Stimulated activated CD4-positive, alpha-beta T cell treated with anti-CD3 and anti-CD28 coated beads, Interleukin-15, amount 100 ng/mL, for 24 hours (primary cell): ENCODE data around the gene ASPG.
A peak's percentile ranks its signal among the peaks of the same experiment; 100 is the strongest.

Experiments used
- DNase-seq: peaks from one replicate; pipeline ENCODE4 v3.0.0-alpha.2; 2020

The ASPG gene

DNA sequence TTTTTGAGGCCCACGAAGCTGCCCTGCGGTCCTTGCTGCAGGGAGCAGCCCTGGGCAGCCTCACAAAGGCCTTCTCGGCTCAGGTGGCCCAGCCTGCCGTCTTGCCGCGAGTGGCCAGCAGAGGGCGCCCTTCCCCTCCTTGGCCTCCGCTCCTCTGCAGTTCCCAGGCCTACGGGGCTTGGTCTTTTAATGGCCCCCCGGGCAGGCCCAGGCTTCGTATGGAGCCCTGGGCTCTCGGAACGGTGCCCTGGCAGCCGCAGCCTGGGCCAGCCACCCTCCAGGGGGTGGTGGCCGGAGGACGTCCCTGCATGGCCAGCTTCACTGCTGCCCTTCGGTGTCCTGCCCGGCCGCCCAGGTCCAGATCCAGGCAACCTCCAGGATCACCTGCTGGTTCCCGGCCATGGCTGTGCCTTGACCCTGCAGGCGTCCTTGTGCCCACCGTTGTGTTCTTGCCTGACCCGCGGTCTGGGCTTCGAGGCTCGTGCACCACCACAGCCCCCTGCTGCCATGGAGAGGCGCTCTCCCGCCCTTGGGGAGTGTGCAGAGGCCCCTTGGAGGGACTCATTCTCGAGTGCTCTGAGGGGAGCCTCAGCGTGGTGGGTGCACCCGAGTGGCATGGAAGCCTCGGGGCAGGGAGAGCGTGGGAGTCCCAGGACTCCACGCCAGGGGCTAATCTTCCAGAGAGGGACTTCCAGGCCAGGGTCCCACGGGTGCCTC, 9.4 kb downstream of the ASPG start:
- peak; percentile 83 for DNase-seq

DNA sequence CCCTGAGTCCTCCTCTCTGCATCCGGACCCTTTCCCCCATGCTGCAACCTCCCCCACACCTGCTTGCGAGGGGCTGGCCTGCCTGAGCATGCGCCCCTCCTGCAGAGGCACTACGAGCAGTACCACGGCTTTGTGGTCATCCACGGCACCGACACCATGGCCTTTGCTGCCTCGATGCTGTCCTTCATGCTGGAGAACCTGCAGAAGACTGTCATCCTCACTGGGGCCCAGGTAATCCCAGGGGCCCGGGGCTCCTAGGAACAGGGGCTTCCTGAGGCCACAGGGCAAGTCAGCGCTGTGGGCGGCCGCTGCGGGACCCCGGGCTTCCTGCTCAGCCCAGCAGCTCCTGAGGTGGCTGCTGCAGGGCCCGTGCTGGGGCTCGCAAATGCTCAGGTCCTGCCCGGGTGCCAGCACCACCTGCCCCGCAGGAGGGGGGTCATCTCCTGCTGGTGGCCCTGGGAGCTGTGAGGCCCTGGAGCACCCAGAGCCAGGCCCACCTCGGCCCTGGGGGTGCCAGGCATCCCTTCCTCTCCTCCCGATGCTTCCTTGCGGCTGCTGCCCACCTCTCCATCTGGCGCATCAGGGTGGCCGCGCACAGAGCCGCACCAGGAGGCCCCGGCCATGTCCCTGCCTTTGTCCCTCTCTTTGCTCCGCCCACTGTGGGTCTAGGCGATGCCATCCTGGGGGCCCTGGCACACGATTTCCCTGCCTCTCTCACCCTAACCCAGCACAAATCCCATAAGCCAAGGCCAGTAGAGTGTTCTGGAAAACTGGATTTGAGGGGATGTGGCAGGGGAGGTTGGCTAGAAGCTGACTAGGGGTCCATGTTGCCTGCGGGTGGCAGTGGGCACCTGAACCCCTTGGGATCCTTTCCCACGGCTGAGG, 10.2 kb downstream of the ASPG start:
- no peak for DNase-seq

DNA sequence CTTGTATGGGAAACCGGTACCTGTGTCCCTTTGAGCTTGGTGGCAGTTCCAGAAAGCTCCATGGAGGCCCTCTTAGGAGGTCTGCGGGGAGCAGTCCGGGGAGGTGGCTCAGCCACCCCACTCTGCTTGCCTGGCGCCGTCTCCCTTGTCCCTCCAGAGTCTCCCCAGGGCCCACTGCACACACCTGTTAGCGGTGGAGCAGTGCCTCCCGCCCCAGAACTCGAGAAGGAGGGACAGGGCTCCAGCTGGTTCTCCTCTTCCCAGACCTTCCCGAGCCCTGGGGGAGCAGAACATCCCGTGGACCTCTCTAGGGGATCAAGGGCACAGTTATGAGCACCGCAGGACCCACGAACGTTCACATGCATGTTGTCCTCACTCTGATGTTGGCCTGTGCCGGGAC, 10.8 kb downstream of the ASPG start:
- DNase-seq, result no peak

DNA sequence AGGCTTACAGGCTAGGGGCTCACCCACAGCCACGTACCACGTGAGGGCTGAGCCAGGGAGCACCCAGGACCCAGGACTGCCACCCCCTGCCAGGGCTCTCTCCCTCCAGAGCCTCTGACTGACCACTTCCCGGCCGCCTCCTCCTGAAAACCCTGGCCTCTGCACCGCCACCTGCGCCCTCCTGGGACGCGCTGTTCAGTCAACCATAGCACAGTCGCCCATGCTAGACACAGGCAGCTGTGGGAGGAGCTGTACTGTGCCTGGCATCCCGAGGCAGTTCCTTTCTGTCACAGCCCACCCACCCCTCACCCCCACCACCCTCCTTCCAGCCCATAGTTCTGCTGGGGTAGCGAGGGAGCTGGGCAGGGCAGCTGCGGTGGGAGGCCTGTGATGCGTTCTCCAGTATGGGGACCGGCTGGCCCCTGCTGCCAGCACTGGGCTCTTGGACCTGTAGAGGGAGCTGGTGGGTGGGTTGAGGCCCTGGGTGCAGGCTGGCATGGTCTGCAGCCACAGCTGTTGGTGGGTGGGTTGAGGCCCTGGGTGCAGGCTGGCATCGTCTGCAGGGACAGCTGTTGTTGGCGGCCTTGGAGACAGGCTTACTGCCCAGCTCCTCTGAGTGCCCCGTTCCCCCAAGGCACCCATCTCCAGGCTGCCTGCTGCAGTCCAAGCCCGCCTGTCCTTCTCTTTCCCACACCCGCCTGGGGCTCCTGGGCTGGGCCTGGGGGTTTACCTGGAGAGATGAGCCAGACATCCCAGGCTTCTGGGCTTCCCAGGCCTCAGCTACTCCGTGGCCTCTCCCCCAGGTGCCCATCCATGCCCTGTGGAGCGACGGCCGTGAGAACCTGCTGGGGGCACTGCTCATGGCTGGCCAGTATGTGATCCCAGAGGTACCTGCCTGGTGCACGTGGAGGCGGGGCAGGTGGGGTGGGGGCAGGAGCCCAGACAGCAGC, 11.5 kb downstream of the ASPG start:
- DNase-seq, result no peak

DNA sequence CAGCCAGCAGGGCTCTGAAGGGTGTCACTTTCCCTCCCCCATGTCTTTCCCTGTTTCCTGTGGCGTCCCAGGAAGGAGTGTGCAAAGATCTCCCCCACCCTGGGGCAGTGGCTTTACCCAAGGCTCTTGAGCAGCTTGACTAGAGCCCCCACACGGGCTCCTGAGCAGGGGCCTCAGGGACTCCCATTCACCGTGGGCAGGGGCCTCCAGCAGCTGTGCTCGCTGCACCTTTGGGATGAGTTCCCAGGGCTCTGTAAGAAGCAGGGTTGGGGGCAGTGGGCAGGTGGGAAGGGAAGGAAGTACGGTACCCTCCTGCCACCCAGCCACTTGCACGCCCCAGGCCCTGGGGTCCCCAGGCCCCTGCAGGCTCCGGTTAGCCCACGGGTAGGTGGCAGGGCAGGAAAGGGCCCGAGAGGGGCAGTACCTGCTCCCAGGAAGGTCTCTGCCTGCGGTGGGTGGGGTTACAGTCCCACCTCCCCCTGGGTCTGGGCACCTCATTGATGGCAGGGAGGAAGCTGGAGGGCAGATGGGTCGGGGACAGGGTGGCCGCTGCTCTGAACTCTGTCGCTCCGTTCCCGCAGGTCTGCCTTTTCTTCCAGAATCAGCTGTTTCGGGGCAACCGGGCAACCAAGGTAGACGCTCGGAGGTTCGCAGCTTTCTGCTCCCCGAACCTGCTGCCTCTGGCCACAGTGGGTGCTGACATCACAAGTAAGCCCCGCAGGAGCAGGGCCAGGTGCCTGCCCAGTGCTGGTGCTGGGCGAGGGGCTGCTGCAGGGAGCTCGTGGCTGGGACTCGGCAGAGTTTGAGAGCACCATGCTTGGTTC, 13.0 kb downstream of the ASPG start:
- no peak for DNase-seq

DNA sequence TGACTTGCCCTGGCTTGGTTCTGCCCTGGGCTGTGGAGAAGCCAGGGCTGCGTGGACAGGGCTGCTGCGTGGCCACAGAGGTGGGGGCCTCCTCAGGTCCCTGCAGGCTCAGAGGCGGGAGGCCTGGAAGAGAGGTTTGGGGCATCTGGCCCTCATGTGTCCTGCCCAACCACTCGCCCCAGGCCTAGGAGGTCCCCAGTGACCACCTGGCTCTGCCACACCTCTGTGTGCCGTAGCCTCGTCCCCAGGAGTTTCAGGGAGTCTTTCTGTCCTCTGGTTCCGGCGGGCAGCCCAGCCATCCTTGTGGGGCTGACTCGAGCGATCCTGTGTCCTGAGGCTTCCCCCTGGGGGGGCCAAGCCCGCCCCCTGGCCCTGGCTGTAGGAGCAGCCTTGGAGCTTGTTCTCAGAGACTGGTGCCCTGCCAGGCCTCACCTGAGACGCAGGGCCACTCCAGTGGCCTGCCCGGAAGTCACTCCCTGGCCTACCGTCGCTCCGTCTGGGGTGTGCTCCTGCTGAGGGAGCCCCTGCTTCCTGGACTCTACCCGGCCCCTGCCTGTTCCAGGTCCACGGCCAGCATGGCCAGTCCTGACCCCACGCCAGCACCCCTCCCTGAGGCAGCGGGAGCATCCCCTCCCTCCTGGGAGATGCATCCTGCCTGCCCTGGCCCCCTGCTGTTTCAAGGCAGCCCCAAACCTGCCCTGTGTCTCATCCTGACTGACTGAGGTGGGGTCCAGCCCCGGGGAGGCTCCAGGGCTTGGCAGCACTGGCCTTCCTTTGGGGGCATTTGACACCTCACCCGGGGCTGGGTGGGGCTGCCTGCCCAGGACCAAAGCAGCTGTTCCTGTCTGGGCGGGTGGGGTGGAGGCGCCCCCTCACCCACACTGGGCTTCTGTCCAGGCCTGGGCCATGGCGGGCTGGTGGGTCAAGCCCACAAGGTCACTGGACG, 13.9 kb downstream of the ASPG start:
- DNase-seq, result no peak

DNA sequence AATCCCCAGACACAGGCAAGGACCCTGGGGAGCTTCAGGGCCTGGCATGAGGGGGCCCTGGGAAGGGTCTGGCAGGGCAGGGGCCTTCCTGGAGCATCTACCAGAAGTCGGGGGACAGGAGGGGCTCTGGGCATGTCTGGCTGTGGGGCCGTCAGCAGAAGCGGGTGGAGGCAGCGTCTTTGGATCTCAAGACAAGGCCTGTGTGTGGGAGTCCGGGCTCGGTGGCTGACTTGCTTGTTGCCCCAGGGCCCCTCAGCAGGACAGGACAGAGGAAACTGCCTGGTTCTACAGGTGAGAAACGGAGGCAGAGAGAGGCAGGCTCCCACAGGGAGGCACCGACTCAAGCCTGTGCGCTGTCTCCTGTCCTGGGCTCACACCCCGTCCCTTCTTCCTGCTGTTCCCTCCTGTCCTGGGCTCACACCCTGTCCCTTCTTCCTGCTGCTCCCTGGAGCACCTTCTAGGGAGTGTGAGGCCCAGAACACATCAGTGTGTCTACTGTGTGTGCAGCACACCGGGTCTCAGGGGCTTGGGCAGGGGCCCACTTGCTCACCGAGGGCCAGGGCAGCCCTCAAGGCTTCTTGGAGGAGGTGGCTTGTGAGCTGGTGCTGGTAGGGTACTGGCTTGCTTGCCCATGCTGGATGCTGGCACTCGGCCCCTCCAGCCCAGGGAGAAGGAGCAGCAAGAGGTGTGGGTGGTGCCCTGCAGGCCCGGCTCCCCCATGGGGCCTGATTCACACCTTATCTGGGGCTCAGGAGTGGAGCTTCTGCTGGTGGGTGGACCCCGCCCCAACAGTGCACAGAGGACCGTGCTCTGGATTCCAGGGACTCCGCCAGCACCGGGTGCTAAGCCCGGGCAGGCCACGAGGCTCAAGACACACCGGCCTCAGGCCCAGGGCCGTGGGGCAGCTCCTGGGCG, 14.9 kb downstream of the ASPG start:
- DNase-seq, result no peak

DNA sequence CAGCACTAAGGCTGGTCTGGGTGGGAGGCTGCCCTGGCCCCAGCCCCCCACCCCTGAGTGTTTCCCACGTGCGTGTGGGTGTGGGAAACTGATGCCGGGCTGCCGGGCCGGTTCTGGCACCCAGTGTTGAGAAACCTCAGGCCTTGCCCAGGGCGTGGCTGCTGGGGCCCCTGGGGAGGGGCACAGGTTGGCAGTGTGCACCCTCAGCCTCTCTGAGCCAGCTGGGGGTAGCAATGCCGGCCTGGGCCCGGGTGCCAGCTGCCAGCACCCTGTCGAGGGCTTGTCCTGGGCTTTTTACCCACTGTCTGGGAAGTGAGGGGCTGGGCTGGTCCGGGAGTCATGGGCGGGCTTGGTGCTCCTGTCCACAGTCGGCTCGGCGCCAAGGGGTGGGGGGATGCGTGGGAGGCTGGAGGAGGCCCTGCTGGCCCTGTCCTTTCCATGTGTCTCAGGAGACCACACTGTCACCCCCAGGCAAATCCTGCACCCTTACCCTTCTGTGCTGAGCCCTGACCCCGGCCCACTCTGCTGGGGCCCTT, 15.7 kb downstream of the ASPG start:
- no peak for DNase-seq

DNA sequence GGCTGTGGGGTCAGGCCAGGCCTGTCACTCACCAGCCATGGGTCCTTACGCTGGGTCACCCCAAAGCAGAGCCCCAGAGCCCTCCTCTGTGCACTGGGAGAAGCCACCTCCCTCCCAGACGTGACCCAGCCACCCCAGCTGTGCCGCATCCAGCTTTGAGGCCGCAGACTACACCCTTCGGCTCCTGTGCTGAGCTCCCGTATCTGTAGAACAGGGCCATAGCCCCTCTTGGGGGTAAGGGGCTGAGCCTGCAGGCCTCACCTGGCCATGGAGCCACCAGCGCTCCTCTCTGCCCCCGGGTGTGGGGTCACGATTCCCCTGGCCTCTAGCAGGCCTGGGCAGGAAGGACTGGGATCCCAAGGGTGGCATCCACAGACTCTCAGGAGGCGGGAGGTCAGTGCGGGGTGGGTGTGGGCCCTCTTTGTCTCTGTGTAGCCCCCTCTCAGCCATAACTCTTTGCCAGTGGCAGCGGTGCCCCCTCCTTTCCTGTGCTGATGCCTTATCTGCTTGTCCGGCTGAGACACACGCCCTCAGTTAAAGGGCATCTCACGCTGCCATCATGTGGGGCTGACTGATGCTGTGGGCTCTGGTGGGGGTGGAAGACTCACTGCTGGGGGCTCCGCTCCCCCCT, 16.3 kb downstream of the ASPG start:
- DNase-seq, result no peak

DNA sequence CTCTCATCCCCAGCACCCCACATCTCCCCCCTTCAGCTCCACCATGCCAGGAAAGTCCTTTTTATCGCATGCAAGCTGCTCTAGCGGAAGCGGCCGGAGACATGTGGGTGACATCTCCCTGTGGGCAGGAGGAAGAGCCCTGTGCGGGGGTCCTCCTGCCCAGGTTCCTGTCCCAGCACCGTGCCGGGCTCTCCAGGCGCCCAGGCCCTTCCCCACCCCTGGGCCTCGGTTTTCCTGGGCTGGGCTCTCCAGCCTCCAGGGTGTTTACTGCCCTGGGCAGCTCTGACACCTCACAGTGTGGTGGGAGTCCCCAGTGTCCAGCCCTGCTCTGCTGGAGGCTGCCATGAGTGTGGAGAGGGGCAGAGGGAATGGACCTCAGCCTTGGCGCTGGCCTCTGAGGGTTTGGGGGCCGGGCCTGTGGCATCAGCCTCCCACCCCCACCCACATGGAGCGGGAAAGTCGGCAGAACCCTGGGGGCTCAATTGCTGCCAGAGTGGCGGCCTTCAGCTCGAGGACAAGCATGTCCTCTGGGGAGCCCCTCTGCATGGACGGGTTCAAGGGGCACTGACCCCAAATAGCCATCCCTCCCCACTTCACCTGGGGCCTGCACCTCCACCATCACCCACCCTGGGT, 16.9 kb downstream of the ASPG start:
- no peak for DNase-seq

DNA sequence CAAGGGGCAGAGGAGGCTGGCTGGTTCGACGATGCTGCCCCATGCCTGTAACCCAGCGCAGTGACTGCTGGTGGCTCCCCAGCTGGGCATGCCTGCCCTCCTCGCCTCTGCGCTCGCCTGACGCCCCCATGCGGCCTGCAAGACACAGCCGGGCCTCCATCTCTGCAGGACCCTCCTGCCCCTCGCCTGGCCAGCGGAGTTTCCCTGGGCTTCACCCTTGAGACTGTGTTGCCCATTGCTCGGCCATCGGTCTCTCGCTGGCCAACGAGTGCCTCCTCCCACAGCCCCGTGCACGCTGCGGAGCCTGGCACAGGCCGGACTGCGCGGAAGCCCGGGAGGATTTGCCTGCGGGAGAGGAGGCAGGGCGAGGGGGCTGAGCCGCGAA, 17.6 kb downstream of the ASPG start:
- DNase-seq, result no peak

DNA sequence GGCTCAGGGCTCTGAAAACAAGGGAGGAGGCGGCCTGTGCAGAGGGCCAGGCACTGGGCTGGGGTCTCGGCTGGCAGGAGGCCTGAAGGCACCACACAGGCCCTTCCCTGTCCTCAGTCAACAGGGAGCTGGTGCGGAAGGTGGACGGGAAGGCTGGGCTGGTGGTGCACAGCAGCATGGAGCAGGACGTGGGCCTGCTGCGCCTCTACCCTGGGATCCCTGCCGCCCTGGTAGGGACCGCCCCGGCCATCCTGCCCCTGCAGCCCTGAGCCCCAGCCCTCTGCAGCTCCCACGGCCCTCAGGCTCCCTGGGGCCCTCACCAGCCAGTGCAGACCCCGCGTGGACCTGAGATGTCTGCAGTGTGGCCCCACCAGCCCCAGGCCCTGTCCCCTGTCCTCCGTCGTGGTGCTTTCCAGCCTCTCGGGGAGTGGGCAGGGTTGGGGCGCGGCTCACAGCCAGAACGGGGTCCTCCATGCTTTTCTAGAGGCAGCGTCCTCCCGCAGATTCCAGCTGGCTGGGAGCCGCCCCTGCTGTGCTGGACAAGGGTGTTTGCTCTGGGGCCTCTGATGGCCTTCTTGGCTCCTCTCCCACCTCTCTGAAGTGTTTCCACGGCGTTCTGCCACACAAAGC, 18.1 kb downstream of the ASPG start:
- DNase-seq, result no peak

DNA sequence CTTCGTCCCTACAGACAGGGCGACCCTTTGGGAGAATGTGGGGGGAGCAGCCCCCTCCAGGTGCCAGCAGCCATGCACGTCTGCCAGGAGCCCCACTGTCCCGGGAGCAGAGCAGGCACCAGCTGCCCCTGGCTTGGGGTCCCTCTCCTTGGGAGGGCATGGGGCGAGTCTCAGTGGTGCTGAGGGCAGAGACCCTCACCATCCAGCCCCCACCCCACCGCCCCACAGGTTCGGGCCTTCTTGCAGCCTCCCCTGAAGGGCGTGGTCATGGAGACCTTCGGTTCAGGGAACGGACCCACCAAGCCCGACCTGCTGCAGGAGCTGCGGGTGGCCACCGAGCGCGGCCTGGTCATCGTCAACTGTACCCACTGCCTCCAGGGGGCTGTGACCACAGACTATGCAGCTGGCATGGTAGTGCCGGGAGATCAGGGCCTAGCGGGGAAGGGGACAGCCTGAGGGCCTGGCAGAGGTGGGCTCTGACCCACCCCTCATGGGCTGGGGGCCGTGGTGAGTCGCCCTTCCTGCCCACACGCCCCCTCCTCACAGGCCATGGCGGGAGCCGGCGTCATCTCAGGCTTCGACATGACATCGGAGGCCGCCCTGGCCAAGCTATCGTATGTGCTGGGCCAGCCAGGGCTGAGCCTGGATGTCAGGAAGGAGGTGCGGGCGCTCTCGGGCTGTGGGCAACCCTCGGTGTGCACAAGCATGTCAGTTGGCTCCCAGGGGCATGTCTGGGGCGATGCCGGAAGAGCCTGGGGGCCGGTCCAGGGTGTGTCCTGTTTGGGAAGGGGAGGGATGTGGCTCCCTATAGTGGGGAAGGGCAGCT, 18.8 kb downstream of the ASPG start:
- DNase-seq, result no peak

DNA sequence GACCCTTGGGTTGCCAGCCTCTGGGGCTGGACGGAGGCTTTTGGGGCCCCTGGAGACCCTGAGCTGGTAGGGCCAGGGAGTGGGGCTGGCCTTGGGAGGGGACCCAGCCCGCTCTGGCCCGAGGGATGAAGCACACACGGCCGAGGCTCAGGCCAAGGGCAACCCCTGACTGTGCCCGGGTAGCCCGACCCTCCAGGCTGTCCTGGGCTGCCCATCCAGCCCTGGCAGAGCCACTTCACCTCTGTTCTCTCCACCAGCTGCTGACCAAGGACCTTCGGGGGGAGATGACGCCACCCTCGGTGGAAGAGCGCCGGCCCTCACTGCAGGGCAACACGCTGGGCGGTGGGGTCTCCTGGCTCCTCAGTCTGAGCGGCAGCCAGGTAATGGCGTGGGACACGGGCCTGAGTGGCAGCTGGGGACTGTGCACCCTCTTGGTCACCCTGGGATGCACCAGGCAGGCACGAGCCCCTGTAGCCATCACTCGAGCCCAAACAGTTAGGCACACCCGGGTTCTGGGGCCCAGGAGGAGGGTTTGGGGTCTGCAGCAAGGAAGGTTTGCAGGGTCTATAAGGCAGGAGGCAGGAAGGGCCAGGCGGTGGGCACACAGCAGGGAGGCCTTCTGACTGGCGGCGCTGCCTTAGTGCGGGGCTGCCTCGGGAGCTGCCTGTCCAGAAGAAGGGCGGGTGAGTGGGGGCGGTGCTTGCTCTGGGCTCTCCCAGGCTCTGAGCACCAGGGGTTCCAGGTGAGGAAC, 19.7 kb downstream of the ASPG start:
- no peak for DNase-seq

DNA sequence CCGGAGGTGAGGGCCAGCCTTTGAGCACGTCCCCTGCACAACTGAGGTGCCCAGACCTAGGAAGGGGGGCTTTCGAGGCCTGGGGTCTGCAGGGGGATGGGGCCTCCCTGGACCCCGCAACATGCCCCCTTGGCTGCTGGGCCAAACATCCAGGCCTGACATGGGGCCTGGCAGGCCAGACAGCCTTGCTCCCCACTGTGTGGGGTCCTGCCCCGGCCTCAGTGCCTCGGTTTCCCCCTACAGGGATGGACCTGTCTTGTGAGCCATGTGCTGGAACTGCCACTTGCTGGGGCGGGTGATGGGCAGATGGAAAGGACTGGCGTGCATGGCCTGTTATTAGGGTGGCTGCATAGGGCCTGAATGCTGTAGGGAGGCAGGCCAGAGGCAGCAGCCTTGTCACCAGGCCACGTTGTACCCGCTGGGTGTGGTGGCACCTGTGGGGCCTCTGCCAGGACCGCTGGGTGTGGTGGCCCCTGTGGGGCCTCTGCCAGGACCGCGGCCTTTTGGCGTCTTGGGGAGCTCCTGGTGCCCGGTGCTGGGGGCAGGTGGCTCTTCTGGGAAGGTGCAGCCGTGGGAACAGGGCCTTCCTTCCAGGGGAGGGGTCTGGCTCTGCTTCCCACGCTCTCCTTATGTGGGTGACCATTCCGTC, 20.4 kb downstream of the ASPG start:
- DNase-seq, result no peak

DNA sequence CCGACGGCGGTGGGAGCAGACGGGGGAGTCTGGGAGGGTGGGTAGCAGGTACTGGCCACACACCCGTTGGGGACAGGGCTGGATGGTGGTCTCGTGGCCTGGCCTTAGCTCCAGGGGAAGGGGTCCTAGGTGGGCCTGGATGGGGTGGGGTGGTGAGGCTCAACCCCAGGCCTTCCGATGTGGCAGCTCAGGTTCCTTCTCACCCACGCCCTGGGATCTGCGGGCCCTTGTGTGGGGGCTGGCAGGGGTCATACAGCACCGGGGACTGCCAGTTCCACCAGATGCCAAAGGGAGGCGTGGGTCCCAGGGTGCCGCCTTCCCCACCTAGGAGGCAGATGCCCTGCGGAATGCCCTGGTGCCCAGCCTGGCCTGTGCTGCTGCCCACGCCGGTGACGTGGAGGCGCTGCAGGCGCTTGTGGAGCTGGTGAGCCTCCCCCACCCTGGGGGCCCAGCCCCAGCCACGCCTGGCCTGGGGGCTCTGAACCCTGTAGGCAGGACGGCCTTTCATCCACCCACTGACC, 21.0 kb downstream of the ASPG start:
- DNase-seq, result no peak
